ENCODE data around the gene KDM2A.
A peak's percentile ranks its signal among the peaks of the same experiment; 100 is the strongest.

Gene KDM2A

GRCh38 chr11:67262731-67263675, 143.9 kb downstream of the KDM2A start:
- peak; percentile 68 for DNase-seq

DNA sequence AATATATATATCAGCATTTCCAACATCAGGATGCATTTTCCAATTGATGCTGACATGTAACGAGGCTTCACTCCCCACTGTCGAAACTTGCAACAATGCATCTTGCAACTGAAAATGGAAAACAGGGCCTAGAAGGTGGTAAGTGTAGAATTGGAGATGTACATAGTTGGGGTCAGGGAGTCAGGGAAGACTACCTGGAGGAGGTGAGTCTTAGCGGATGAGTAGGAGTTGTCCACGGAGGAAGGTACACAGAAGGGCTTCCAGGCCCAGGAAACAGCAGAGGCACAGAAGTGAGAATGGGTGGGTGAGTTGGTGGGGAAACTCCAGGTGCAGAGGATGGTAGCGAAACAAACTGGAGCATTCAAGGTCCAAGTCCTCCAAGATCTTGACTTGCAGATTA, 145.2 kb downstream of the KDM2A start:
- DNase-seq = no peak

DNA sequence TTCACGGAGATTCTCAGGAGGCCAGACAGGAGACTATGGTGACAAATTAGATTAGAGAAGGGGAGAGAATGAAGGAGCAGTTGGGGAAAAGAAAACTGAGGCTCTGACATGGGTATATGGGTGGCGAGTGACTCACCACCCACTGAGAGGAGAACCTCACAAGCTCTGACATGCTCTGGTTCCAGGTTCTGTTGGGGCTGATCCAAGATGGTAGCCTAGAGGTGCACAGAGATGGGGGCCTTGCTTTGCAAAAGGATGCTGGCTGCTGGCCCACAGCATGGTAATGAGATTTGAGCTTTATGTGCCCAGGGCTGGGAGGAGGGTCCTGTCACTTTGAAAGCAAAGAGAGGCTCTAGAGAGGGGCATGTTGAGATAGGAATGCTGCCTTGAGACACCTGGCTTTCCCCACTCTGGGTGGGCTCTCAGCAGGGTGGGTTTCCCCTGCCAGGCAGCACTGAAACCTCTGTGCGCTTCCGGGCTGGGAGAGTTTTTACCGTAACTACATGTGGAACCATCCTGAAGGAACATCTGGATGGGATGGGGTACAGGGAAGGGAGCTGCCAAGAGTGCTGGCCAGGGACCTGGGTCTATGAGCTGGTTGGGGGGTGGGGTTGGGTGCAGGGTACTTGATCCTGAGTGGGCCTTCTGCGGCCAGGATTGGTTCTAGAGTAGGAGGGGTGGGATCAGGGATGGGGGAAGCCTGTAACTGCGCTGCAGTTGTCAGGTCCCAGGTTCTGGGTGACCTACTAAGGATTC, 146.0 kb downstream of the KDM2A start:
- no peak for DNase-seq

GRCh38 chr11:67265633-67266448, 146.8 kb downstream of the KDM2A start:
- DNase-seq = peak; percentile 73

DNA sequence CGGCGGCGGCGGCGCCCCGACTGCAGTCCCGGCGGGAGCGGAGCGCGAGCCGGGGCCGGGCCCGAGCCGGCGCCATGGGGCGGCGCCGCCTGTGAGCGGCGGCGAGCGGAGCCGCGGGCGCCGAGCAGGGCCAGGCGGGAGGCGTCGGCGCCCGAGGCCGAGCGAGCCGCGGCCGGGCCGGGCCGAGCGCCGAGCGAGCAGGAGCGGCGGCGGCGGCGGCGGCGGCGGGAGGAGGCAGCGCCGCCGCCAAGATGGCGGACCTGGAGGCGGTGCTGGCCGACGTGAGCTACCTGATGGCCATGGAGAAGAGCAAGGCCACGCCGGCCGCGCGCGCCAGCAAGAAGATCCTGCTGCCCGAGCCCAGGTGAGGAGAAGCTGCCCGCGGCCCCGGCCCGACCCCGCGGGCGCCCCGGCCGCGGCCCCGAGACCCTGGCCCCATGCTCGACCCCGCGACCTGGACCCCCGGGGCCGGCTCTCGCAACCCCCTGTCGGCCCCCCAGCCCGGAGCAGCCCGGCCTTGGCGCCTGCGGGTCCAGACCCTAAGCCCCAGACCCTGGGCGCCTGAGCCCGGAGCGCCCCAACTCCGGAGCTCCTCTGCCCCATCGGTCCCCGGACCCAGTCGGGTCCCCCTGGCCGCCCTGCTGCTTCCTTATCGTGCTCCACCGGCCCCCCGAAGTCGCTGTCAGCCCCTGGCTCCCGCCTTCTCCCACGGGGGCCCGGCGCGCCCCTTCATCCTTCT, 147.6 kb downstream of the KDM2A start, which contains the start of gene GRK2:
Gene GRK2, plus strand, starts transcription at position 25 of the 739 bp plus-strand sequence. Its CDS starts 227 bp downstream, at position 252.
- no peak for DNase-seq

GRCh38 chr11:67267188-67268080, 148.4 kb downstream of the KDM2A start:
- DNase-seq = no peak

- peak; percentile 59 for DNase-seq
These were observed 149.3 kb downstream of the KDM2A start for GRCh38 chr11:67268081-67268961.

DNA sequence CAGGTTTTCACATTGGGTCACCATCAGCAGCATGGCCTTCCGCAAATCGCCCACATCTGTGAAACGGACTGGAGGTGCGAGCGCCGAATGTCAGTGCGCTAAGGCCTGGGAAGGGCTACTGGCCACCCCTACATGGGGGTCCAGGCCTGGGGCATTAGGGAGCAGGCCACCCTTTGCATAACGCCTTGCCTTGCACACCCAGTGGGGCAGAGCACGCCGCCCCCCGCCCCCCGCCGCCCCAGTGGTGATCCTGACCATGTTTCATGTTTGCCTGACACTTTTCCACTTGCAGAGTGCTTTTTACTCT, 149.9 kb downstream of the KDM2A start:
- no peak for DNase-seq

GRCh38 chr11:67269401-67270255, 150.6 kb downstream of the KDM2A start:
- DNase-seq = no peak

GRCh38 chr11:67270256-67271204, 151.5 kb downstream of the KDM2A start:
- DNase-seq = no peak

GRCh38 chr11:67271205-67271540, 152.1 kb downstream of the KDM2A start:
- no peak for DNase-seq

- no peak for DNase-seq
These were observed 152.7 kb downstream of the KDM2A start for GRCh38 chr11:67271541-67272284.

DNA sequence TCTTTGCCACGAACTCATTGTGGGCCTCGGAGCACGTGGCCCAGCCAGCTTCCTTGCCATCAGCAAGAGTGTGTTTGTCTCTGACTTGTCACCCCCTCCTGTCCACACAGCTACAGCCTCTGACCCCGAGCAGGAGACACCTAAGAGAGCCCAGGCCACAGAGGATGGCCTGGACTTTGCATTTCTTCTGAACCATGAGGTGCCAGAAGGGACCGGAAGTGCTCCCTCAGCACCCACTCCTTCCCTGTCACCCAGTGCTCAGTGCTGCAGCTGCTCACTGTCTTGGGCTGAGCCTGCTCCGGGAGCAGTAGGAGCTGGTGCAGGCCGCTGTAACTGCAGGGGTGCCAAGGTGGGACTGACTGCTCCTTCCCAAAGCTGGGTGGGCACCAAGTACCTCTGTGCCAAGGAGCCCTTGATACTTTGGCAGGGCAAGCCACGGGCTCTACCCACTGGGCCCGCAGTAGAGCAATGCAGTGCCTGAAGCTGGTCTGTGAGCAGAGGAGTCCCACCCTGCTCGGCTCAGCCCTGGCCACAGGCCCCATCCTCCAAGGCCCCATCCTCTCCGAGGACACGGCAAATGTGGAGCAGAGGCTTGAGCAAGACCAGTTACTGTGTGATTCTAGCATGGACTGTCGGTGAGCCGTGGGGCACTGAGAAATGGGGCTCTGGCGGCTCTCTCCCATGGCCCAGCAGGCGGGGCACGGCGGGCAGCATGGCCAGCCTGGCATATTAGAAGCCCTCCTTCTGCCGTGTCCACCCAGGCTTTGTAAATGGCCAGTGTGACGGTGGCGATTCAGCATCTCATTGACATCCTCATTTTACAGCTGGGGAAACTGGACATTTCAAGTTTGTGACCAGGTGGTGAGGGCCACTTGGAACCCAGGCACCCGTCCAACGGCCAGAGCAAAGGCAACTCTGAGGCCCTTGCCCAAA, 153.5 kb downstream of the KDM2A start:
- no peak for DNase-seq

- DNase-seq = no peak
These were observed 154.4 kb downstream of the KDM2A start for GRCh38 chr11:67273260-67273990.

Measured in activated CD4-positive, alpha-beta T cell treated with anti-CD3 and anti-CD28 coated beads, Interleukin-2, amount 50 U/mL, for 1 hour (primary cell).